Osteocyte (in vitro differentiated cells): ENCODE results near the gene CDH6. TPM values are rescaled to one million over a fixed set of nuclear protein-coding genes. Genes with fewer than 3 reads are reported as not detected.

Experiments used
- DNase-seq: peaks from one replicate; pipeline ENCODE4 v3.0.0; 2021; ENCODE audit warnings: mixed read lengths; ENCODE audit not compliant: unreplicated experiment; ENCODE audit errors: extremely low spot score
- H3K27ac Mint-ChIP-seq: one replicate; pipeline ENCODE4 v1.8.0; 2021; ENCODE audit warnings: mild to moderate bottlenecking, mixed read lengths; ENCODE audit not compliant: unreplicated experiment
- H3K27me3 Mint-ChIP-seq: one replicate; pipeline ENCODE4 v1.8.0; 2021; ENCODE audit warnings: mixed read lengths; ENCODE audit not compliant: unreplicated experiment
- H3K36me3 Mint-ChIP-seq: one replicate; pipeline ENCODE4 v1.8.0; 2021; ENCODE audit warnings: mixed read lengths; ENCODE audit not compliant: unreplicated experiment
- H3K4me1 Mint-ChIP-seq: one replicate; pipeline ENCODE4 v1.8.0; 2021; ENCODE audit warnings: mixed read lengths; ENCODE audit not compliant: unreplicated experiment
- H3K4me3 Mint-ChIP-seq: one replicate; pipeline ENCODE4 v1.8.0; 2021; ENCODE audit warnings: mild to moderate bottlenecking, moderate library complexity, mixed read lengths; ENCODE audit not compliant: unreplicated experiment
- H3K9me3 Mint-ChIP-seq: one replicate; pipeline ENCODE4 v1.8.0; 2021; ENCODE audit warnings: mixed read lengths; ENCODE audit not compliant: unreplicated experiment
- total RNA-seq: library from RNA; stranded (reverse); gene quantifications from 2 replicates; pipeline ENCODE4 v1.2.1, GENCODE V29; 2021
- TF ChIP-seq, protein P1 (sequence below): fragments of 200-600 bp; sonication (generic); IDR thresholded peaks from 2 replicates; pipeline ENCODE4 v1.5.0; 2021; ENCODE audit warnings: antibody characterized with exemption, mild to moderate bottlenecking, moderate library complexity

CDH6 gene
- total RNA-seq, 1 donor from 2014 or later = 792 TPM

GRCh38 chr5:31186672-31187267, 6.7 kb upstream of the CDH6 start:
- TF ChIP-seq, protein P1, sequence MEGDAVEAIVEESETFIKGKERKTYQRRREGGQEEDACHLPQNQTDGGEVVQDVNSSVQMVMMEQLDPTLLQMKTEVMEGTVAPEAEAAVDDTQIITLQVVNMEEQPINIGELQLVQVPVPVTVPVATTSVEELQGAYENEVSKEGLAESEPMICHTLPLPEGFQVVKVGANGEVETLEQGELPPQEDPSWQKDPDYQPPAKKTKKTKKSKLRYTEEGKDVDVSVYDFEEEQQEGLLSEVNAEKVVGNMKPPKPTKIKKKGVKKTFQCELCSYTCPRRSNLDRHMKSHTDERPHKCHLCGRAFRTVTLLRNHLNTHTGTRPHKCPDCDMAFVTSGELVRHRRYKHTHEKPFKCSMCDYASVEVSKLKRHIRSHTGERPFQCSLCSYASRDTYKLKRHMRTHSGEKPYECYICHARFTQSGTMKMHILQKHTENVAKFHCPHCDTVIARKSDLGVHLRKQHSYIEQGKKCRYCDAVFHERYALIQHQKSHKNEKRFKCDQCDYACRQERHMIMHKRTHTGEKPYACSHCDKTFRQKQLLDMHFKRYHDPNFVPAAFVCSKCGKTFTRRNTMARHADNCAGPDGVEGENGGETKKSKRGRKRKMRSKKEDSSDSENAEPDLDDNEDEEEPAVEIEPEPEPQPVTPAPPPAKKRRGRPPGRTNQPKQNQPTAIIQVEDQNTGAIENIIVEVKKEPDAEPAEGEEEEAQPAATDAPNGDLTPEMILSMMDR = peak; percentile 79
- Mint-ChIP-seq H3K4me1 (no peaks in the 10 kb centered on the region), H3K9me3 (no peaks in the 10 kb centered on the region), H3K4me3 (no peak overlapping the region), H3K27me3 (no peaks in the 10 kb centered on the region), H3K36me3 (no peaks in the 10 kb centered on the region), H3K27ac (no peak overlapping the region)
- DNase-seq = no peak

DNA sequence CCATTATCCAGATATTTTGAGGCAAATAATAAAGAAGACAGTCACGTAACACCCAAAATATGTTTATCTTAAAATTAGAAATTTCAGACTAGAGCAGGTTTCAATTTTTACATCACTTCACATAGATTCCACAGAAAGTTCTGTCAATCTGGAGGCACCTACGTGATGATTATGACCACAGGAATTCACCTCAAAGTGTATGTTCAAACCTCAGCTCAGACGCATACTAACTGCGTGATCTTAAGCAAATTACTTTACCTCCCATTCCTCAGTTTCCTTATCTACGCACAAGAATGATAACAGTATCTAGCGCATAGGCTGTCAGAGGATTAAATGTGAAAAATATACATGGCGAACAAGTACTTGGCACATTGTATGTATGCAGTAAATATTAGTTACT, 5.9 kb upstream of the CDH6 start:
- DNase-seq = no peak
- no peak overlapping the region for H3K4me3 Mint-ChIP-seq
- no peak overlapping the region for H3K27ac Mint-ChIP-seq
- no peaks in the 10 kb centered on the region for H3K9me3 Mint-ChIP-seq
- H3K27me3 Mint-ChIP-seq = no peaks in the 10 kb centered on the region
- H3K36me3 Mint-ChIP-seq = no peaks in the 10 kb centered on the region
- TF ChIP-seq, protein P1 = no peak
- peaks cover 8% of the 10 kb centered on the region for H3K4me1 Mint-ChIP-seq

- H3K27ac Mint-ChIP-seq = peak overlapping the region; percentile 95
- H3K4me1 Mint-ChIP-seq = peaks cover 24% of the 10 kb centered on the region
- no peaks in the 10 kb centered on the region for H3K27me3 Mint-ChIP-seq
These were observed 1.0 kb upstream of the CDH6 start for GRCh38 chr5:31192442-31192841.

DNA sequence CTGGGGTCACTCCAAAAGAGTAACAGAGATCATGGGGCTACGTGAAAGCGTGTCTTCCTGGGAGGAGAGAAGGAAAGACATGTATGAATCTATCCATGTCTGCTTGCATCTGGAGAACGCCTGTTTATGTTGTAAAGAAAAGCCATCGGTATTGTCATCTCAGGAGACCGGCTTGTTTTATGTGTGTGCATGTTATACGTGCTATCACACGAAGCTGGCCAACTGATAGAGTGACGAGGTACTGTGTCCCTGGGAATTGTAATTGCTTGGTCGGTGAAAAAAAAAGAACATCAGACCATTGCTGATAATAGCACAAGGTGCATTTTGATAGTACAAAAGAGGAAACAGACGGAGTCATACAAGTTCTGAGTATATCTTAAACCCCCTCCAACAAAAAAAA, 370 bp upstream of the CDH6 start:
- peaks cover 31% of the 10 kb centered on the region for H3K4me1 Mint-ChIP-seq

More at GRCh38 chr5:31192442-31192841, 1.0 kb upstream of the CDH6 start:
- Mint-ChIP-seq H3K36me3 (peaks cover 31% of the 10 kb centered on the region), H3K4me3 (peak overlapping the region; percentile 95), H3K9me3 (no peaks in the 10 kb centered on the region)
- TF ChIP-seq, protein P1 = no peak
- DNase-seq = no peak

DNA sequence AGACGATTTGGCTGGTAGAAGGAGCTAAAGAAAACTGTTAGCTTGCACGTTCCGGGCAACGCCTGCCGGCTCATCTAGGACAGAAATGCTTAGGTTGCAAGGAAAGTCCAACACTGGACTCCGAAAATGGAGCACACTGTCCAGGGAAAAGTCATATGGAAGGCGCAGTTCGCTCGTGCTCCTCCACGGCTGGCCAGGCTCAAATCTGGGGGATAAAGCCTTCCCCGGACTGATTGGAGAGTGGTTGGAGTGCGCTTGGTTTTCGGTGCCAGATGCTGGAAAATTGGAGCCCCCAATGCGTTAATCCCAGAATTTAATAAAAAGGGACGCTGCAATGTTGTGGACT, 955 bp downstream of the CDH6 start:
- Mint-ChIP-seq H3K27me3 (no peaks in the 10 kb centered on the region), H3K9me3 (no peaks in the 10 kb centered on the region), H3K27ac (peak overlapping the region; percentile 95), H3K4me3 (peak overlapping the region; percentile 93), H3K36me3 (peaks cover 45% of the 10 kb centered on the region), H3K4me1 (peaks cover 41% of the 10 kb centered on the region)
- TF ChIP-seq, protein P1 = no peak
- DNase-seq = no peak

More for the DNA sequence above, 370 bp upstream of the CDH6 start:
- TF ChIP-seq, protein P1 = no peak
- H3K27ac Mint-ChIP-seq = peak overlapping the region; percentile 95
- no peaks in the 10 kb centered on the region for H3K9me3 Mint-ChIP-seq
- no peak for DNase-seq
- H3K36me3 Mint-ChIP-seq = peaks cover 37% of the 10 kb centered on the region
- peak overlapping the region; percentile 95 for H3K4me3 Mint-ChIP-seq
- H3K27me3 Mint-ChIP-seq = no peaks in the 10 kb centered on the region
